ENCODE data around the gene PSMF1. TPM values are rescaled to one million over a fixed set of nuclear protein-coding genes. Genes with fewer than 3 reads are reported as not detected.

PSMF1 gene
- total and polyA plus RNA-seq, 2 experiments from 2014 or later: 73.7 to 84.2 TPM

- H3K9me2 ChIP-seq (ENCODE audit: insufficient read depth): no peaks in the 10 kb centered on the region
- H3K36me3 Mint-ChIP-seq (ENCODE audit: low read depth): peaks cover 34% of the 10 kb centered on the region
- no peaks in the 10 kb centered on the region for H3K4me1 Mint-ChIP-seq
Observed at GRCh38 chr20:1160991-1161390, 42.6 kb downstream of the PSMF1 start.

GRCh38 chr20:1163105-1163504 lies 44.7 kb downstream of the PSMF1 start:
- peaks cover 46% of the 10 kb centered on the region for H3K36me3 Mint-ChIP-seq (ENCODE audit: low read depth)
- no peaks in the 10 kb centered on the region for H3K9me2 ChIP-seq (ENCODE audit: insufficient read depth)
- peaks cover 1% of the 10 kb centered on the region for H3K27me3 Mint-ChIP-seq (ENCODE audit: insufficient read depth, low read depth, poor library complexity)
- TF ChIP-seq CREB1 (CRISPR knock-in tag; IDR thresholded peaks at IDR 0.05; ENCODE audit: low read depth) (no peak), EZH2phosphoT487 (IDR thresholded peaks at IDR 0.05; ENCODE audit: unreplicated experiment) (no peak), ZNF114 (CRISPR knock-in tag; IDR thresholded peaks at IDR 0.05) (no peak), STAT1 (IDR thresholded peaks at IDR 0.05; ENCODE audit: unreplicated experiment) (no peak), ZNF462 (CRISPR knock-in tag; IDR thresholded peaks at IDR 0.05) (no peak), NANOG (IDR thresholded peaks at IDR 0.05; ENCODE audit: borderline replicate concordance) (no peak), REST (IDR thresholded peaks at IDR 0.05; ENCODE audit: unreplicated experiment) (no peak), POLR2AphosphoS5 (IDR thresholded peaks at IDR 0.05; ENCODE audit: low read depth) (no peak)

More at GRCh38 chr20:1160991-1161390, 42.6 kb downstream of the PSMF1 start:
- Mint-ChIP-seq H3K27me3 (ENCODE audit: insufficient read depth, low read depth, poor library complexity) (peaks cover 1% of the 10 kb centered on the region), H3K4me3 (no peak overlapping the region), H3K27ac (no peak overlapping the region), H3K9me3 (no peaks in the 10 kb centered on the region)
- ATAC-seq (no peak), DNase-seq (ENCODE audit: low spot score) (no peak)
- TF ChIP-seq ETS1 (IDR thresholded peaks at IDR 0.05): no peak
- Histone ChIP-seq H3K4me3 (no peak overlapping the region), H3K27me3 (ENCODE audit: insufficient read depth) (no peaks in the 10 kb centered on the region), H3K36me3 (ENCODE audit: insufficient read depth) (peaks cover 13% of the 10 kb centered on the region), H3K27ac (ENCODE audit: low read depth) (no peak overlapping the region), H3K4me2 (no peak overlapping the region), H3K4me1 (ENCODE audit: insufficient read depth) (no peaks in the 10 kb centered on the region), H3K79me2 (replicated peaks; ENCODE audit: insufficient read depth) (no peaks in the 10 kb centered on the region), H2AFZ (no peak overlapping the region), H3F3A (replicated peaks; ENCODE audit: low read depth) (no peaks in the 10 kb centered on the region), H4K20me1 (replicated peaks; ENCODE audit: insufficient read depth) (peaks cover 3% of the 10 kb centered on the region; the same call in 1 of the 2 replicates)

More at GRCh38 chr20:1163105-1163504, 44.7 kb downstream of the PSMF1 start:
- peaks cover 3% of the 10 kb centered on the region; the same call in 1 of the 2 replicates for H4K20me1 ChIP-seq (replicated peaks; ENCODE audit: insufficient read depth)
- H3K4me3 Mint-ChIP-seq: no peak overlapping the region
- no peaks in the 10 kb centered on the region for H3K79me2 ChIP-seq (replicated peaks; ENCODE audit: insufficient read depth)
- no peak overlapping the region for H3K4me3 ChIP-seq
- no peak overlapping the region for H3K27ac ChIP-seq (ENCODE audit: low read depth)
- H3K4me1 ChIP-seq (ENCODE audit: insufficient read depth): no peaks in the 10 kb centered on the region
- no peak overlapping the region for H2AFZ ChIP-seq
- H3K4me2 ChIP-seq: no peak overlapping the region
- no peak overlapping the region for H3K27ac Mint-ChIP-seq
- H3K36me3 ChIP-seq (ENCODE audit: insufficient read depth): peaks cover 19% of the 10 kb centered on the region
- no peak for ATAC-seq
- no peaks in the 10 kb centered on the region for H3F3A ChIP-seq (replicated peaks; ENCODE audit: low read depth)
- no peak for DNase-seq (ENCODE audit: low spot score)
- H3K9me3 Mint-ChIP-seq: no peaks in the 10 kb centered on the region
- H3K27me3 ChIP-seq (ENCODE audit: insufficient read depth): no peaks in the 10 kb centered on the region
- no peaks in the 10 kb centered on the region for H3K4me1 Mint-ChIP-seq
